Colonic mucosa (tissue), 4 donors: ENCODE data around the gene CRELD2. TPM values are rescaled to one million over a fixed set of nuclear protein-coding genes. Genes with fewer than 3 reads are reported as not detected.

Experiments used
- DNase-seq: peaks from one replicate; pipeline ENCODE4 v3.0.0-alpha.2; 2020
- H3K27ac ChIP-seq: fragments of 200-600 bp; one replicate; pipeline ENCODE4 v1.8.0; 2021
- H3K27me3 ChIP-seq: fragments of 200-600 bp; one replicate; pipeline ENCODE4 v1.8.0; 2021
- H3K36me3 ChIP-seq: fragments of 200-600 bp; one replicate; pipeline ENCODE4 v1.8.0; 2021
- H3K4me1 ChIP-seq: fragments of 200-600 bp; one replicate; pipeline ENCODE4 v1.8.0; 2021; ENCODE audit warnings: mild to moderate bottlenecking
- H3K4me3 ChIP-seq: fragments of 200-600 bp; one replicate; pipeline ENCODE4 v1.8.0; 2021
- H3K9ac ChIP-seq, 2 donors: one replicate each; pipeline ENCODE4 v1.7.0; 2013; ENCODE audit warnings: control low read depth in 2 of 2, low read depth in 2 of 2, low read length in 2 of 2
- H3K9me3 ChIP-seq: fragments of 200-600 bp; one replicate; pipeline ENCODE4 v1.8.0; 2021
- intact Hi-C: fragments of 100-400 bp; cut with DNase I; formaldehyde crosslinking; loops from one replicate; pipeline ENCODE4 v1.14.1; 2022
- total RNA-seq, 2 donors: library from RNA; stranded (reverse); fragmentation: NEBNext Ultra II Directional in 1 of 2; extraction: Animal tissue kit (Norgen Biotek cat#: 25700) in 1 of 2; gene quantifications; one replicate each; pipeline ENCODE4 v1.2.1, GENCODE V29; 2021
- TF ChIP-seq, protein P1 (sequence below): fragments of 200-600 bp; IDR thresholded peaks from one replicate; pipeline ENCODE4 v1.8.0; 2022; ENCODE audit warnings: antibody characterized with exemption, mild to moderate bottlenecking
- donor health status: healthy.
- donor health status: DM: no; HTN: no; CAD: no.
- donor health status: DM: no; HTN: no; CAD: no.

The CRELD2 gene
- total RNA-seq, 2 donors from 2014 or later, result 43.6 to 133 TPM

DNA sequence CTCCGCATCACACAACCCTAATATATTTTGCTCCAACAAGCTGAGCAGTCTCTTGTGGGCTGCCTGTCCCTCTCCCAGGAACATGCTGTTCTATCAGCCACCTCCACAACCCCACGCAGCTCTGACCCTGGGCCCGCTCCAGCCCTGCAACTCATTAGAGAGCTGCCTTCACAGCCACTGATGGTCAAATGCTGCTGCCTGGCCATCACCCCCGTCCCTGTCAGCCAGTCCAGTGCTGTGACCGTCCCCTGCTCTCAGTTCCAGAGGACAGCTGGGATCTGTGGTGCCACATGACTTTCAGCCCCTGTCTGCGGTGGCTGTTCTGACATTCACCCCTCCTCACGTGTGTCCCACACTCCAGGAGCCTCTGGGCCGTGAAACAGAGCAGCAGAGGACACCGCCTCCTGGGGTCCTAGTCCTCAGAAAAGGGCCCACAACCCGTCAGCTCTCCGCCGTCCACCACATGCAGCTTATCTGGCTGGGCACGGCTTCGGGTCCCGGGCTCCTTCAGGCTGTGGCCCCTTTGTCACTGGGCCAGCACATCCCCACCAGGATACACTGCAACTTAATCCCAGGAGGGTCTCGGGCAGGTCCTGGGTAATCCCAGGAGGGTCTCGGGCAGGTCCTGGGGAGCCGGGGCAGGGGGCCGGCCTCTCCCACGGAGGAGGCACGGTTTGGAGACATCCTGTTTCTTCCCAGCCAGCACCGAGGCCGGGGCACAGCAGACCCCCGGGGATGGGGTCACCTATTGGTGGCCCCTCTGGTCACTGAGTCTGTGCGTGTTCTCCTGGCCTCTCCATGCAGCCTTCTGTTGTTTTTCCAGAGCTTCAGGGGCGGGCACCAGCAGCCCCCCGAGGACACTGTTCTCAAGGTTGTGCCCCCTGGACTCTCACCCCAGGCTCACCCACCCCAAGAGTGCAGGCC is 15.1 kb downstream of the CRELD2 start:
- H3K9me3 ChIP-seq, result no peaks in the 10 kb centered on the region
- TF ChIP-seq, protein P1, sequence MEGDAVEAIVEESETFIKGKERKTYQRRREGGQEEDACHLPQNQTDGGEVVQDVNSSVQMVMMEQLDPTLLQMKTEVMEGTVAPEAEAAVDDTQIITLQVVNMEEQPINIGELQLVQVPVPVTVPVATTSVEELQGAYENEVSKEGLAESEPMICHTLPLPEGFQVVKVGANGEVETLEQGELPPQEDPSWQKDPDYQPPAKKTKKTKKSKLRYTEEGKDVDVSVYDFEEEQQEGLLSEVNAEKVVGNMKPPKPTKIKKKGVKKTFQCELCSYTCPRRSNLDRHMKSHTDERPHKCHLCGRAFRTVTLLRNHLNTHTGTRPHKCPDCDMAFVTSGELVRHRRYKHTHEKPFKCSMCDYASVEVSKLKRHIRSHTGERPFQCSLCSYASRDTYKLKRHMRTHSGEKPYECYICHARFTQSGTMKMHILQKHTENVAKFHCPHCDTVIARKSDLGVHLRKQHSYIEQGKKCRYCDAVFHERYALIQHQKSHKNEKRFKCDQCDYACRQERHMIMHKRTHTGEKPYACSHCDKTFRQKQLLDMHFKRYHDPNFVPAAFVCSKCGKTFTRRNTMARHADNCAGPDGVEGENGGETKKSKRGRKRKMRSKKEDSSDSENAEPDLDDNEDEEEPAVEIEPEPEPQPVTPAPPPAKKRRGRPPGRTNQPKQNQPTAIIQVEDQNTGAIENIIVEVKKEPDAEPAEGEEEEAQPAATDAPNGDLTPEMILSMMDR, result no peak
- H3K9ac ChIP-seq, result peak overlapping the region; percentile 51 to 83
- peaks cover 28% of the 10 kb centered on the region for H3K4me1 ChIP-seq
- no peaks in the 10 kb centered on the region for H3K36me3 ChIP-seq
- no peak for DNase-seq
- no peaks in the 10 kb centered on the region for H3K27me3 ChIP-seq
- intact Hi-C loops, result no loop called here
- H3K4me3 ChIP-seq, result no peak overlapping the region
- peak overlapping the region; percentile 86 for H3K27ac ChIP-seq

- intact Hi-C loops, result no loop called here
- peaks cover 28% of the 10 kb centered on the region for H3K4me1 ChIP-seq
- peak; percentile 59 for DNase-seq
- no peaks in the 10 kb centered on the region for H3K36me3 ChIP-seq
- H3K9me3 ChIP-seq, result no peaks in the 10 kb centered on the region
- peak overlapping the region; percentile 51 to 83 for H3K9ac ChIP-seq
- TF ChIP-seq, protein P1, result no peak
- H3K4me3 ChIP-seq, result peak overlapping the region; percentile 39
- H3K27ac ChIP-seq, result peak overlapping the region; percentile 86
- no peaks in the 10 kb centered on the region for H3K27me3 ChIP-seq
Observed at GRCh38 chr22:49934160-49934890, 15.9 kb downstream of the CRELD2 start.

GRCh38 chr22:49934891-49935557 is 16.6 kb downstream of the CRELD2 start:
- DNase-seq, result peak; percentile 90
- TF ChIP-seq, protein P1, result no peak
- H3K4me1 ChIP-seq, result peaks cover 23% of the 10 kb centered on the region
- no peaks in the 10 kb centered on the region for H3K27me3 ChIP-seq
- H3K36me3 ChIP-seq, result no peaks in the 10 kb centered on the region
- peak overlapping the region; percentile 51 to 83 for H3K9ac ChIP-seq
- H3K4me3 ChIP-seq, result peak overlapping the region; percentile 39
- peak overlapping the region; percentile 86 for H3K27ac ChIP-seq
- H3K9me3 ChIP-seq, result no peaks in the 10 kb centered on the region
- intact Hi-C loops, result no loop called here

- Histone ChIP-seq H3K9ac (no peak overlapping the region), H3K9me3 (no peaks in the 10 kb centered on the region), H3K36me3 (no peaks in the 10 kb centered on the region), H3K4me1 (peaks cover 22% of the 10 kb centered on the region), H3K27ac (peak overlapping the region; percentile 60), H3K4me3 (peak overlapping the region; percentile 39), H3K27me3 (no peaks in the 10 kb centered on the region)
- TF ChIP-seq, protein P1, result no peak
- intact Hi-C loops, result no loop called here
- DNase-seq, result no peak
Observed at GRCh38 chr22:49935561-49935960, 17.1 kb downstream of the CRELD2 start.
